Activated CD4-positive, alpha-beta T cell treated with anti-CD3 and anti-CD28 coated beads, Interleukin-2, amount 50 U/mL, for 4 hours (primary cell): ENCODE results near the gene PALMD.

Experiments used
- DNase-seq, 2 experiments: peaks; one replicate each; pipeline ENCODE4 v3.0.0-alpha.2; 2020

Gene PALMD

GRCh38 chr1:99645699-99646531 lies at the start of gene PALMD:
PALMD (plus strand) TSS chr1:99646113; CDS start chr1:99646318, 205 bp downstream.
- no peak for DNase-seq

- DNase-seq = no peak
Measured at GRCh38 chr1:99598738-99599411, 47.0 kb upstream of the PALMD start.

GRCh38 chr1:99599678-99600175 lies 46.2 kb upstream of the PALMD start:
- DNase-seq = no peak

- no peak for DNase-seq
Measured at GRCh38 chr1:99600782-99601181, 45.1 kb upstream of the PALMD start.

- DNase-seq = no peak
Measured at GRCh38 chr1:99601208-99601607, 44.7 kb upstream of the PALMD start.

- no peak for DNase-seq
Measured at GRCh38 chr1:99601709-99602403, 44.1 kb upstream of the PALMD start.

- no peak for DNase-seq
Measured at GRCh38 chr1:99602404-99602969, 43.4 kb upstream of the PALMD start.

GRCh38 chr1:99603699-99604560 lies 42.0 kb upstream of the PALMD start:
- no peak for DNase-seq

- no peak for DNase-seq
Measured at GRCh38 chr1:99606306-99606705, 39.6 kb upstream of the PALMD start.

GRCh38 chr1:99607590-99607989 lies 38.3 kb upstream of the PALMD start:
- no peak for DNase-seq

- DNase-seq = no peak
Measured at GRCh38 chr1:99608058-99608457, 37.9 kb upstream of the PALMD start.

- no peak for DNase-seq
Measured at GRCh38 chr1:99613716-99614115, 32.2 kb upstream of the PALMD start.

- no peak for DNase-seq
Measured at GRCh38 chr1:99614728-99615127, 31.2 kb upstream of the PALMD start.

GRCh38 chr1:99619583-99619982 lies 26.3 kb upstream of the PALMD start:
- DNase-seq = no peak

- DNase-seq = no peak
Measured at GRCh38 chr1:99621340-99621901, 24.5 kb upstream of the PALMD start.

GRCh38 chr1:99622702-99623347 lies 23.1 kb upstream of the PALMD start:
- DNase-seq = no peak

- no peak for DNase-seq
Measured at GRCh38 chr1:99623554-99623953, 22.4 kb upstream of the PALMD start.

- DNase-seq = no peak
Measured at GRCh38 chr1:99627615-99628014, 18.3 kb upstream of the PALMD start.

GRCh38 chr1:99629164-99629563 lies 16.7 kb upstream of the PALMD start:
- no peak for DNase-seq

- no peak for DNase-seq
Measured at GRCh38 chr1:99634971-99635624, 10.8 kb upstream of the PALMD start.

GRCh38 chr1:99635664-99636063 lies 10.2 kb upstream of the PALMD start:
- no peak for DNase-seq
